ENCODE data around the gene NDE1.
"Not testable (repeated sequence)": the region's sequence is repeated elsewhere in the genome, so short reads cannot be mapped to it uniquely, and the experiment has no call there.

Gene NDE1

GRCh38 chr16:15650698-15651171, 690 bp downstream of the NDE1 start:
- DNase-seq (ENCODE audit: low read depth) = peak; percentile 34

- DNase-seq (ENCODE audit: low read depth) = no peak
Measured at GRCh38 chr16:15652293-15653001, 2.4 kb downstream of the NDE1 start.

- DNase-seq (ENCODE audit: low read depth) = no peak
Measured at GRCh38 chr16:15653227-15653626, 3.2 kb downstream of the NDE1 start.

- no peak for DNase-seq (ENCODE audit: low read depth)
Measured at GRCh38 chr16:15654591-15654990, 4.5 kb downstream of the NDE1 start.

DNA sequence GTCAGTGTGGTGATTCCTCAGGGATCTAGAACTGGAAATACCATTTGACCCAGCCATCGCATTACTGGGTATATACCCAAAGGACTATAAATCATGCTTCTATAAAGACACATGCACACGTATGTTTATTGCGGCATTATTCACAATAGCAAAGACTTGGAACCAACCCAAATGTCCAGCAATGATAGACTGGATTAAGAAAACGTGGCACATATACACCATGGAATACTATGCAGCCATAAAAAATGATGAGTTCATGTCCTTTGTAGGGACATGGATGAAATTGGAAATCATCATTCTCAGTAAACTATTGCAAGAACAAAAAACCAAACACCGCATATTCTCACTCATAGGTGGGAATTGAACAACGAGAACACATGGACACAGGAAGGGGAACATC, 5.5 kb downstream of the NDE1 start:
- DNase-seq (ENCODE audit: low read depth) = not testable (repeated sequence)

- no peak for DNase-seq (ENCODE audit: low read depth)
Measured at GRCh38 chr16:15658149-15658548, 8.1 kb downstream of the NDE1 start.

DNA sequence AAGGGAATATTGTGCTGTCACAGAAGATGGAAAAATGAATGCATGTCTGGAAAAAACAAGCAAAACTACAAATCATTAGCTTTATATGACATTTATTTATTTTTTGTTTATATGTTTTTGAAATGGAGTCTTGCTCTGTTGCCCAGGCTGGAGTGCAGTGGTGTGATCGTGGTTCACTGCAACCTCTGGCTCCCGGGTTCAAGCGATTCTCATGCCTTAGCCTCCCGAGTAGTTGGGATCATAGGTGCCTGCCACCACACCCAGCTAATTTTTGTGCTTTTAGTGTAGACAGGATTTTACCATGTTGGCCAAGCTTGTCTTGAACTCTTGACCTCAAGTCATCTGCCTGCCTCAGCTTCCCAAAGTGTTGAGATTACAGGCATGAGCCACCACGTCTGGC, 8.5 kb downstream of the NDE1 start:
- no peak for DNase-seq (ENCODE audit: low read depth)

DNA sequence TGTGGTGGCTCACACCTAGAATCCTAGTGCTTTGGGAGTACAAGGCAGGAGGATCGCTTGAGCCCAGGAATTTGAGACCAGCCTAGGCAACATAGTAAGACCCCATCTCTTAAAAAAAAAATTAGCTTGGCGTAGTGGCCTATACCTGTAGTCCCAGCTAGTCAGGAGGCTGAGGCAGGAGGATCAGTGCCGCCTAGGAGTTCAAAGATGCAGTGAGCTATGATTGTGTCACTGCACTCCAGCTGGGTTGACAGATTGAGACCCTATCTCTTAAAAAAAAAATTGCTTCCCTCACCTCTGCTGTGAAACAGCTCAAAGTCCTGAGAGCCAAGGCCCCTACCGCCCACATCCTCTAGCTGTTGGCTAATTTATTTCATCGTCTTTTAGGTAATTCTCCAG, 10.2 kb downstream of the NDE1 start:
- no peak for DNase-seq (ENCODE audit: low read depth)

GRCh38 chr16:15665107-15665506, 15.1 kb downstream of the NDE1 start:
- DNase-seq (ENCODE audit: low read depth) = no peak

DNA sequence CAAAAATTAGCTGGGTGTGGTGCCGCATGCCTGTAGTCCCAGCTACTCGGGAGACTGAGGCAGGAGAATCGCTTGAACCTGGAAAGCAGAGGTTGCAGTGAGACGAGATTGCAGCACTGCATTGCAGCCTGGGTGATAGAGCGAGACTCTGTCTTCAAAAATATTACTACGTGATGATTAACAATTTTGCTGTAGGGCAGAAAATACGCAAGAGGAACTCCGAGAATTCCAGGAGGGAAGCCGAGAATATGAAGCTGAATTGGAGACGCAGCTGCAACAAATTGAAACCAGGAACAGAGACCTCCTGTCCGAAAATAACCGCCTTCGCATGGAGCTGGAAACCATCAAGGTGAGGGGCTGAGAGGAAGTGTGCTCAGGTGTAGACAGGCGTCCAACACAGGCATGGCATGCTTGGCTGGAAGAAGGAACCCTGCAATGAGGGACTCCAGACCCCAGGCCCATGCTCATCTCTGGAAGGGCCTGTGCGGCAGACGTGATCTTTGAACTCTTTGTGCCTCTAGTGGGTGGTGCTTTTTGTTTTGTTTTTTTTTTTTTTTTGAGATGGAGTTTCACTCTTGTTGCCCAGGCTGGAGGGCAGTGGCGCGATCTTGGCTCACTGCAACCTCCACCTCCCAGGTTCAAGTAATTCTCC, 17.2 kb downstream of the NDE1 start:
- no peak for DNase-seq (ENCODE audit: low read depth)

DNA sequence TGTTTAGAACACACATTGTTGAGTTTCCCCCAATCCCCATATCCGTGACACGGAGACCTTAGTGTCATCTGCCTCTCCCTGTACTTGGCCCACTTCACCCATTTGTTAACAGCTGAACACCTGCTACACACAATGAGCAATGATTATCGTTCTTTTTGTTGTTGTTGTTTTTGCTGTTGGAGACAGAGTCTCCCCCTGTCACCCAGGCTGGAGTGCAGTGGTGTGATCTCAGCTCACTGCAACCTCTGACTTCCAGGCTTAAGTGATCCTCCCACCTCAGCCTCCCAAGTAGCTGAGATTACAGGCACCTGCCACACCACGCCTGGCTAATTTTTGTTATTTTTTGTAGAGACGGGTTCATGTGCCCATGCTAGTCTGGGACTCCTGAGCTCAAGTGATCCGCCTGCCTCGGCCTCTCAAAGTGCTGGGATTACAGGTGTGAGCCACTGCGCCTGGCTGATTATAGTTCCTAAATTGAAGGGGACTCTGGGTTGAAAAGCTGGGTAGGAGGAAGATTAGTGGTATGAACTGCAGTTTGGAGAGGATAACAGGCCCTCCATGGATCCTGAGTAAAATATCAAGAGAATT, 21.6 kb downstream of the NDE1 start:
- DNase-seq (ENCODE audit: low read depth) = no peak

GRCh38 chr16:15672127-15672513, 22.1 kb downstream of the NDE1 start:
- DNase-seq (ENCODE audit: low read depth) = not testable (repeated sequence)

GRCh38 chr16:15672514-15673167, 22.6 kb downstream of the NDE1 start:
- DNase-seq (ENCODE audit: low read depth) = peak; percentile 37

DNA sequence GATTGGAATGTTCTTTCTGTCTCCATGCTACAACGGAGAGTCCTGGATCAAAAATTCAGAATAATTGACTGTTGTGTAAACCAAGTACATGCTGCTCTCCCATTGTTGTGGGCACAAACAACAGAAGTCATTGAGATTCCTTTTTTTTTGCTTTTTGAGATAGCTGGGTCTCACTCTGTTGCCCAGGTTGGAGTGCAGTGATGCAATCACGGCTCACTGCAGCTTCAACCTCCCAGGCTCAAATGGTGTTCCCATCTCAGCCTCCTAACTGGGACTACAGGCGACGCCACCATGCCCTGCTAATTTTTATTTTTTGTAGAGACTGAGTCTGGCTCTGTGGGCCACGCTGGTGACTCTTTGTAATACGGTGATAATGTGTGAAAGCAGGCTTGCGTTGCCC, 24.5 kb downstream of the NDE1 start:
- DNase-seq (ENCODE audit: low read depth) = no peak

- no peak for DNase-seq (ENCODE audit: low read depth)
Measured at GRCh38 chr16:15676506-15676905, 26.5 kb downstream of the NDE1 start.

GRCh38 chr16:15677447-15677846, 27.4 kb downstream of the NDE1 start:
- DNase-seq (ENCODE audit: low read depth) = no peak

DNA sequence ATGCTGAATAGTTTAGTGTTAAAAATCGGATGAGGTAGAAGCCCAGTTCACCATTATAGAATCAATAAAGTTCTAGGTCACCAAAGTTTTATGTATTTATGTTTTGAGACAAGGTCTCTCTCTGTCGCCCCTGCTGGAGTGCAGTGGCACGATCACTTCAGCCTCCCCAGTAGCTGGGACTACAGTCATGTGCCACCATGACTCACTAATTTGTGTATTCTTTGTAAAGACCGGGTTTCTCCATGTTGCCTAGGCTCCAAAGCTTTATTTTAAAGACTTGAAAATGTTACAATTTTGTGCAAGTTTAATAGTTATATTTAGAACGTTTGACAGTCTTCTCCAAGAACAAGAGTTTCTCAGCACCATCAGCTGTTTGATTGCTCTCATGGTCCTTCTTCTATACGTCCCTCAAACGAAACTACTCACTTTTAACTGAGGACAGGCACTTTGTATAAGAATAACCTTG, 32.1 kb downstream of the NDE1 start:
- peak; percentile 3 for DNase-seq (ENCODE audit: low read depth)

DNA sequence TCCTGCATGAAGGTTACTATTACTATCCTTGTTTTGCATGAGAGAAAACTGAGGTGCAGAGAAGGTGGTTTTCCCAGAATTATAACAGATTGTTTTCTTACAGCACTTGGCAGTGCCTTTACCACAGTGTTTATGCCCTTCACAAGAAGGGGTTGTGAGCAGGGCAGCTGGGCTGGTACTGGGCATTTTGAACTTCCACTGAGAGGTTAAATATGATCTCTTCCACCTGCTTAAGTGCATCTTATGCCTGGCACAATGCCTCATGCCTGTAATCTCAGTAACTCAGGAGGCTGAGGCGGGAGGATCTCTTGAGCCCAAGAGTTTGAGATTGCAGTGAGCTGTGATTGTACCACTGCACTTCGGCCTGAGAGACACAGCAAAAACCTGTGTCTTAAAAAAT, 36.2 kb downstream of the NDE1 start:
- DNase-seq (ENCODE audit: low read depth) = no peak

DNA sequence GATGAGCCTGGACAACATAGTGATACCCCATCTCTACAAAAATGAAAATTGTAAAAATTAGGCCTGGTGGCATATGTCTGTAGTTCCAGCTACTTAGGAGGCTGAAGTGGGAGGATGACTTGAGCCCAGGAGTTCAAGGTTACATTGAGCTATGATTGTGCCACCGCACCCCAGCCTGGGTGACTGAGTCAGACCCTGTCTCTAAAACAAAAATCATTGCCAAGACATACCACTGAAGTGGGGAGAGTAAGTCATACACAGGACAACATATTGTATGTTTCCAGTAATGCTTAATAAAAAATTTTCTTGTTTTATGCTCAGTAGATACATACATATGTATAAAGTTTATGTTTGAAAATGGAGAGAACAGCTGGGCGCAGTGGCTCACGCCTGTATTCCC, 39.2 kb downstream of the NDE1 start:
- DNase-seq (ENCODE audit: low read depth) = no peak

GRCh38 chr16:15690296-15690695, 40.3 kb downstream of the NDE1 start:
- no peak for DNase-seq (ENCODE audit: low read depth)

GRCh38 chr16:15691046-15691445, 41.0 kb downstream of the NDE1 start:
- no peak for DNase-seq (ENCODE audit: low read depth)

DNA sequence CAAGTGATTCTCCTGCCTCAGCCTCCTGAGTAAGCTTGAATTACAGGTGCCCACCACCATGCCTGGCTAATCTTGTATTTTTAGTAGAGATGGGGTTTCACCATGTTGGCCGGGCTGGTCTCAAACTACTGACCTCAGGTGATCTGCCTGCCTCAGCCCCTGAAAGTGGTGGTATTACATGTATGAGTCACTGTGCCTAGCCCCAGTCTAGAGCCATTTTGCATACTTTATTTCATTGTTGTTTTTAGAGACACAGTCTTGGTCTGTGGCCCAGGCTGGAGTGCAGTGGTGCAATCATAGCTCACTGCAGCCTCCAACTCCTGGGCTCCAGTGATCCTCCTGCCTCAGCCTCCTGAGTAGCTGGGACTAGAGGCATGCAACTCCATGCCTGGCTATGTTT, 42.5 kb downstream of the NDE1 start:
- DNase-seq (ENCODE audit: low read depth) = not testable (repeated sequence)

DNA sequence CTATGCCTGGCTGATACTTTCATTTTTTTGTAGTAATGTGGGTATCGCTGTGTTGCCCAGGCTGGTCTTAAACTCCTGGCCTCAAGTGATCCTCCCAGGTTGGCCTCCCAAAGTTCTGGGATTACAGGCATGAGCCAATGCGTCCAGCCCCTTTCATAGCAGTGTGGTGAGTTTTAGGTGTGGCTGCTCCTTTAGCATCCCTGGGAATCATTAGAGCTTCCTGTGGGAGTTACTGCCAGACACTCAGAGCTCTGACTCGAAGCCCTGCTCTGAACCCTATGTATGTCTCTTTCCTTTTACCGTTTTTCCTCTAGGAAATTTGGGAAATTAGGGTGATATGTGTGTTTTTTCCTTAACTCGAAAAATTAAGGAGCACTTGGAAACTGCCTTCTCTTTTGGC, 44.5 kb downstream of the NDE1 start:
- DNase-seq (ENCODE audit: low read depth) = no peak
